ENCODE data around the gene GPR142.
"Not testable (repeated sequence)": the region's sequence is repeated elsewhere in the genome, so short reads cannot be mapped to it uniquely, and the experiment has no call there.

The GPR142 gene

GRCh38 chr17:74394977-74395376 is 27.7 kb downstream of the GPR142 start:
- DNase-seq: no peak

GRCh38 chr17:74396567-74396966 is 29.3 kb downstream of the GPR142 start:
- no peak for DNase-seq

- DNase-seq: no peak
These were observed 34.7 kb downstream of the GPR142 start for GRCh38 chr17:74402048-74402447.

GRCh38 chr17:74403512-74404137 is 36.3 kb downstream of the GPR142 start:
- no peak for DNase-seq

- DNase-seq: no peak
These were observed 36.9 kb downstream of the GPR142 start for GRCh38 chr17:74404218-74404617.

- no peak for DNase-seq
These were observed 37.5 kb downstream of the GPR142 start for GRCh38 chr17:74404789-74405188.

GRCh38 chr17:74405311-74405710 is 38.0 kb downstream of the GPR142 start:
- not testable (repeated sequence) for DNase-seq

GRCh38 chr17:74407384-74407783 is 40.1 kb downstream of the GPR142 start:
- no peak for DNase-seq

- DNase-seq: peak; percentile 13
These were observed 41.0 kb downstream of the GPR142 start for GRCh38 chr17:74408262-74408661.

GRCh38 chr17:74408815-74409214 is 41.5 kb downstream of the GPR142 start:
- no peak for DNase-seq

- DNase-seq: no peak
These were observed 42.7 kb downstream of the GPR142 start for GRCh38 chr17:74410001-74410443.

- DNase-seq: no peak
These were observed 45.3 kb downstream of the GPR142 start for GRCh38 chr17:74412581-74412980.

- DNase-seq: no peak
These were observed 46.2 kb downstream of the GPR142 start for GRCh38 chr17:74413491-74413890.

- no peak for DNase-seq
These were observed 47.2 kb downstream of the GPR142 start for GRCh38 chr17:74414510-74414909.

GRCh38 chr17:74415608-74416396 is 48.5 kb downstream of the GPR142 start:
- no peak for DNase-seq

GRCh38 chr17:74417178-74418045 is 50.1 kb downstream of the GPR142 start:
- peak; percentile 29 for DNase-seq

GRCh38 chr17:74419928-74420411 is 52.7 kb downstream of the GPR142 start:
- no peak for DNase-seq

Data from fibroblast of skin of abdomen (primary cell).